ENCODE measurements around the gene CDKAL1.
"Not testable (repeated sequence)": the region's sequence is repeated elsewhere in the genome, so short reads cannot be mapped to it uniquely, and the experiment has no call there.

Gene CDKAL1

DNA sequence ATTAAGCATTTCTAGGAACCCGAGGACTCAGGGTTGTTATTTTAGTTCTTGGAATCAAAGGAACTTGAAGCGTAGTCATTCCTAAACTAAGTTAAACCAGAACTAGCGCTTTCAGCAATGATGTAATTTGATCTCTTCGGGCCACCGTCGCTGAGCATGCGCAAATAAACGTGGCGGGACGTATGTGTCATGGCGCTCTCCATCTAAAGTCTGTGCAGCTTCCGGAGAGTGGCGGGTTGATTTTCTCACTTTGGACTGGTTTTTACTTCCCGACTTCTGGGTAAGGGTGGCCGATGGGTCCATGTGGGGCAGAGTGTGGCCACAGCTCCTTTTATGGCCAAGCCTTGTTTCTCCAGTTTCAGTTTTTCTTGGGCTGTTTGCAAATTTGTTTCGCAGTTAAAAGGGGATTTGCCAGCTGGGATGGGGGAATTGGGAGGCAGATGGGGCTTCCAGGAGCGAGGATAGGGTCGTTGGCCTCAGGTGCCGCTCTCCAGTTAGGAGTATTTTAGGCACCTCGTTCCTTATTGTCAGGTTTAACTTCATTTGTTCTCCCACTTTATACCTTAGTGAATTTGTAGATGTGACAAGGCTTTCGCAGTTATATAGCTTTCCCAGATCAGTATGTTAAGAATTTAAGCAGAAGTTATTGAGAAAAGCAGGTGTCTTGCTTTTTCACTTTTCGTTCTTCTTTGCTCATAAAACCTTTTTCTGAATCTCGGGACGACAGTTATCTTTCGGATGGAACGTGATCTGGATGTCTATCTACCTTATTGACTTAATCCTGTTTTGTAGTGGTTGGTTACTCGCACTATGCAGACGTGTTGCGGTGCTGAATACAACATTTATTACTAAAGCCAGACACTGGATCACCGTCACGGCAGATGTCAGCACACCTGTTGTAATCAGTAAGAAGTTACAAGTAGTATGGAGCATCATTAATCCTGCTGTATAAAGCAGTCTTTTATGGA lies at the start of gene CDKAL1:
Gene CDKAL1 (plus strand): TSS at position 163 of the 968 bp plus-strand sequence. CDS start 11,894 bp downstream, outside the sequence.
- peak within 1 kb of the TSS; percentile 73 for H3K4me3 ChIP-seq (ENCODE audit: low read depth, low read length)

DNA sequence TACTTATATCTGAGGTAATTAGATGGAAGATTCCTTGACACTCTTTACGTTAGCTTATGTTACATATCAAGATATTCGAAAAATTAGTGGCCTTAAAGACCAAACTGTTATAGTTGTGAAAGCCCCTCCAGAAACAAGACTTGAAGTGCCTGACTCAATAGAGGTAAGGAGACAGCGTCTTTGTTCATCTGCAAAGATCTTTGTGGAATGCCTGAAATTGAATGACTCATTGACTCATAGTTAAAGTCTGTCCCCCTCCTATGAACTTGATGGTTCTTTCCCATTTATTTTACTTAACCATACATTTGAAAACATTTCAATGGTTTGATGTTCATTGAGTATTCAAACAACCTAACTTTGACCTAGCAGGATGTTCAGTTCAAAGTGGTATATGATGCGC lies 47.6 kb upstream of the CDKAL1 start:
- no peak overlapping the region for H3K4me3 ChIP-seq (ENCODE audit: low read depth, low read length)

DNA sequence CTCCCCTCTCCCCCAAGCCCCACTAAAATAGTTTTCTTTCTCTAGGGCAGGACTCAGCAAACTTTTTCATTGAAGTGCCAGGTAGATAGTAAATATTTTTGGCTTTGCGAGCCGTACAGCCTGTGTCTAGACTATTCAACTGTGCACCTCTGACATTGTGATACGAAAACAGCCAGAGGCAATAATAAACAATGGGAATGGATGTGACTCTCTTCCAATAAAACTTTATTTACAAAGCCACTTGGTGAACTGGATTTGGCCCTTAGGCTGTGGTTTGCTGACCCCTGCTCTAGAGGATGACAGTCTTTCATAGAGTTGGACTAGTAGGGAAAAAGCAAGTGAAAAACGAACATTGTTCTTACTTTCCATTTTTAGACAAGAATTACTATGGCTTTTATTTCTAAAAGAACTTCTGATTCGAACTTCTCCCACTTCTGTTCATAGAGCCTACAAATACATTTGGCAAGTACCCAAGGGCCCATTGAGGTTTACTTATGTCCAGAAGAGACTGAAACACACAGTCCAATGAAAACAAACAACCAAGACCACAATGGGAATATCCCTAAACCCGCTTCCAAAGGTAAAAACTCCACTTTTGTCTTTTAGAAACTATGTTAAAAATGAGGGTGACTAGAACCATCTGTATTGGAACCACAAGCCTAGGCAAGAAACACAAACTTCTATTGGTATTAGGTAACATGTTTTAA lies 46.4 kb upstream of the CDKAL1 start:
- no peak overlapping the region for H3K4me3 ChIP-seq (ENCODE audit: low read depth, low read length)

- no peak overlapping the region for H3K4me3 ChIP-seq (ENCODE audit: low read depth, low read length)
Observed at GRCh38 chr6:20490591-20490990, 43.7 kb upstream of the CDKAL1 start.

DNA sequence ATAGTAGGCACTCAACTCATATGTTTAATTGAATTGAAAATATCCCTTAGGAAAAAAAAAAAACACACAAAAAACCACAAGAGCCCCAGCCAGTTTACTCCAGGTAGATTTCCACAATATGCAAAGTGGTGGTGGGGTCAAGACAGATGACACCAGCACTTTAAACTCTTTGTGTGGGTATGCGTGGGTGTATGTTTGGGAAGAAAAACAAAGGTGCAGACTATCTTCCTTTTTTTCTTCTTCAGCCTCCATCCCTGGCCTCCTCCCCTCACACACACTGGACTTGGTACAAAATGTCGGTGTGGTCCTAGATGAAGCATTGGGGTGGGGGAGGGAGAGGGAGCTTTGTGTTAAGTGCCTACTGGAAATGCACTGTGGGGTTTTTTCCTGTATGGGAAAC lies 42.2 kb upstream of the CDKAL1 start:
- H3K4me3 ChIP-seq (ENCODE audit: low read depth, low read length), result no peak overlapping the region

- H3K4me3 ChIP-seq (ENCODE audit: low read depth, low read length), result no peak overlapping the region
Observed at GRCh38 chr6:20497216-20498040, 36.8 kb upstream of the CDKAL1 start.

- no peak overlapping the region for H3K4me3 ChIP-seq (ENCODE audit: low read depth, low read length)
Observed at GRCh38 chr6:20498041-20498385, 36.2 kb upstream of the CDKAL1 start.

- H3K4me3 ChIP-seq (ENCODE audit: low read depth, low read length), result no peak overlapping the region
Observed at GRCh38 chr6:20509212-20509611, 25.0 kb upstream of the CDKAL1 start.

GRCh38 chr6:20511852-20512251 lies 22.4 kb upstream of the CDKAL1 start:
- no peak overlapping the region for H3K4me3 ChIP-seq (ENCODE audit: low read depth, low read length)

- H3K4me3 ChIP-seq (ENCODE audit: low read depth, low read length), result not testable (repeated sequence)
Observed at GRCh38 chr6:20525208-20525607, 9.0 kb upstream of the CDKAL1 start.

DNA sequence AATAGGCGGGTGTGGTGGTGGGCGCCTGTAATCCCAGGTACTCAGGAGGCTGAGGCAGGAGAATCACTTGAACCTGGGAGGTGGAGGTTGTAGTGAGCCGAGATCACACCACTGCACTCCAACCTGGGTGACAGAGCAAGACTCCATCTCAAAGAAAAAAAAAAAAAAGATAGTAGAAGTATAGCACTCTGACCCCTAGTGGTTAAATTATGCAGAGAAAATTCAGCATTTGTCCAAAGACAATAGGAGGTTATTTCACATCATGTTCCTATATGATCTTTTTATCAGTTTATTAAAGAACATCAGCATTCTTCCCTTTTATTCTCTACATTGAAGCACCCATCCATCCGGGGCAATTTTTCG lies 5.2 kb upstream of the CDKAL1 start:
- not testable (repeated sequence) for H3K4me3 ChIP-seq (ENCODE audit: low read depth, low read length)

- H3K4me3 ChIP-seq (ENCODE audit: low read depth, low read length), result no peak overlapping the region
Observed at GRCh38 chr6:20532881-20533280, 1.4 kb upstream of the CDKAL1 start.

GRCh38 chr6:20533746-20534294 lies 437 bp upstream of the CDKAL1 start:
- H3K4me3 ChIP-seq (ENCODE audit: low read depth, low read length), result peak overlapping the region; percentile 73

DNA sequence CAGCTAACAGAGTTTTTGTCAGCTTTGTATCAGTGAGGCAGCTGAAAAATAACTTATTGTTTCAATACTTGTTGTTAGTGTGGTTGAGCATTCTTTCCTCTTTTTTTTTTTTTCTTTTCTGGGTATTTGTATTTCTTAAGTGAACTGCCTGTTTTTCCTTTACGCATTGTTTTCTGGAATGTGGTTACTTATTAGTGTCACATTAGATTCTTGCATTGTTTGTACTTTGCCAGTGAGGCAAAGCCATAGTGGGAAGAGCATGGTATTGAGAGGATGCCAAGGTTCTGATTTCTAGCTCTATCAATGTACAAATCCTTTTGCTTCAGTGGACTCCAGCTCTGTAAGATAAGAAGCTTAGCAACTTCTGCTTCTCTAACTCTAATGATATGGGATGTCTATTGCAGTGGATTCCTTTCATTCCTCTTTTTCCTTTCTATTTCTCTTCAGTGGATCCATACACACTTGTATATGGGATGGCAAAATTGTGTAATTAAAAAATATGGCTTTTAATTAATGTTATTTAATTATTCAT lies 3.9 kb downstream of the CDKAL1 start:
- H3K4me3 ChIP-seq (ENCODE audit: low read depth, low read length), result no peak overlapping the region

DNA sequence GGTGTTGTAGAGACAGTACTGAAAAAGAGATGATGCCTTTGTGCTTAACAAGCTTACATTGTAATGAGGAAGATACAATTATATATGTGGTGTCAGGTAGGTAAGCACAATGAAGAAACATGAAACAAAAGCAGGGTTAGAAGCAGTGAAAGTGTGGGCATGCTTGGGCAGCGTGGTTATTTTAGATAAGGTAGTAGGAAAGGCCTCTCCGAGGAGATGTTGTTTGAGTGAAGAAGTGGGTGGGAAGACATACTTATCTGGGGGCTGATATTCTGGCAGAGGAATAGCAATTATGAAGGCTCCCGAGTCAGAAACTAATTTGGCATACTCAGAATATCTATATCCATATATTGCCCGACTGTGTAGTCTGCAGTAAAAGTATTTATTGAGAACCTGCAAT lies 4.7 kb downstream of the CDKAL1 start:
- no peak overlapping the region for H3K4me3 ChIP-seq (ENCODE audit: low read depth, low read length)

GRCh38 chr6:20539387-20539786 lies 5.1 kb downstream of the CDKAL1 start:
- H3K4me3 ChIP-seq (ENCODE audit: low read depth, low read length), result no peak overlapping the region

GRCh38 chr6:20540683-20541082 lies 6.4 kb downstream of the CDKAL1 start:
- H3K4me3 ChIP-seq (ENCODE audit: low read depth, low read length), result no peak overlapping the region

DNA sequence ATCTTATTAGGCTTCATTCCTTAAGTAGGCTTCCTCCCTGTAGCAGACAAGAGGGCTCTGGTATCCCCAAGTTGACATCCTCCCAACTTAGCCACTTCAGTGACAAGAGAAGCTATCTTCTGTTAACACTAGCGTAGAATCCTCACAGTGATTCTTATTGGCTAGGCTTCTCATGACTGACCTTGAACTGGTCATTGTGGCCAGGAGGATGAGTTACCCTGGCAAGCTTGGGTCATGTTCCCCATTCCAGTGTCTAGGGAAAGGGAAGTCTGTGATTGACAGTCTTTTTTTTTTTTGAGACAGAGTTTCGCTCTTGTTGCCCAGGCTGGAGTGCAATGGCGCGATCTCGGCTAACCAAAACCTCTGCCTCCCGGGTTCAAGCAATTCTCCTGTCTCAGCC lies 7.1 kb downstream of the CDKAL1 start:
- no peak overlapping the region for H3K4me3 ChIP-seq (ENCODE audit: low read depth, low read length)

DNA sequence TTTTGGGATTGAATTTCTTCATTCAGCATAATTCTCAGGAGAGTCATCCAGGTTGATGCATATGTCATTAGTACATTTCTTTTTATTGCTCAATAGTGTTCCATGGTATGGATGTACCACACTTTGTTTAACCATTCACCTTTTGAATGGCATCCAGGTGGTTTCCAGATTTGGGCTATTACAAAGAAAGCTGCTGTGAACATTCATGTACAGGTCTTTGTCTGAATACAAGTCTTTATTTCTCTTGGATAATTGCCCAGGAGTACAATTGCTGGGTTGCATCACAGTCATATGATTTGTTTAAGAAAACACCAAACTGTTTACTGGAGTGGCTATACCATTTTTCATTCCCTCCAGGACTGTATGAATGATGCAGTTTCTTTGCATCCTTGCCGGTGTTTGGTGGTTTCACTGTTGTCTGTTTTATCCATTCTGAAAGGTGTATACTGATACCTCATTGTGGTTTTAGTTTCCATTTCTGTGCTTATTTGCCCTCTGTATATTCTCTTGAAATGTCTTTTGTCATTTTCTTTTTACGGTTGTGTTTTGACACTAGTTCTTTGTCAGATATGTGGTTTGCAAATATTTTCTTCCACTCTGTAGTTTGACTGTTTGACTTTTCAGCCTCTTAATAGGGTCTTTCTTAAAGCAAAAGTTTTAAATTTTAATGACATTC lies 8.8 kb downstream of the CDKAL1 start:
- H3K4me3 ChIP-seq (ENCODE audit: low read depth, low read length), result no peak overlapping the region

GRCh38 chr6:20548264-20548663 lies 14.0 kb downstream of the CDKAL1 start:
- no peak overlapping the region for H3K4me3 ChIP-seq (ENCODE audit: low read depth, low read length)
